ENCODE results near the gene DYNC2I2.
"Not testable (repeated sequence)": the region's sequence is repeated elsewhere in the genome, so short reads cannot be mapped to it uniquely, and the experiment has no call there.

Gene DYNC2I2

GRCh38 chr9:128685636-128686489 is 29.2 kb upstream of the DYNC2I2 start:
- DNase-seq (ENCODE audit: low read depth in 2 of 2), result no peak

DNA sequence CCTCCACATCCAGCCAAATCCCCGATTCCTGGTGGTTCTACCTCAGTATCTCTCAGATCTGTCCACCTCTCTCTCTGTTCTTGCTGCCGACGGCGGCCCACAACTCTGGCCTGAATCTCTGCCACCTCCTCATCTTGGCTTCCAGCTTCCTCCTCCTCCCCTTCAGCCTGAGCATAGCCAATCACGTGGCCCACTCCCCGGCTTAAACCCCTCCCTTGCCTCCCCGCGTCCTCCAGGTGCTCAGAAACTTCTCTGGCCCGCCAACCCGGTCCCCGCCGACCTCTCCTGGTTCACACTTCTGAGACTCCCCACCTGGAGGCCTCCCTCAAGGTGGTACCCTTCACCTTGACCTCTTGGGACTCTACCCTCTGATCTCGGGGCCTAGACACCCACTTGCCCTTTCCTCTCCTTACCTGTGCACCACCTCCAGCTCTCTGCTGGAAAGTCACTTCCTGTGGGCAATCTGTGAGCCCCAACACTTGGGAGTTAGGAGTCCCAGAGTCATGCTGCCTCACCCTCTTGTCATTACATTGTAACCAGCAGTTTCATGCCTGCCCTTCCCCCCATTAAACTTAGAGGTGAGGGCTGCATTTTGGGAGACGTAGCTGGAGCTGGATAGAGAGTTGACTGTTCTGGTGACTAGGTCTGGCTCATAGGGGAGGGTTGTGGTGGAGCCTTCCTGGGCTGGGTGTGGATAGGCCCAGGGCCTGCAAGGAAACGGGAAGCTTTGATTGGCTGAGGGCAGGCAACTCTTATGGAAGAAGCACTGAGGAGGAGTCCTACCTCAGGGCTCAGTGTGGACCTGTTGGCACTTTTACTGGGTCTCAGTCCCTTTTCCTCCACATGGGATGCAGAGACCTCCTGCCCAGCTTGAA is 27.9 kb upstream of the DYNC2I2 start:
- DNase-seq (ENCODE audit: low read depth in 2 of 2), result no peak

- DNase-seq (ENCODE audit: low read depth in 2 of 2), result no peak
These were observed 27.3 kb upstream of the DYNC2I2 start for GRCh38 chr9:128684065-128684324.

GRCh38 chr9:128683340-128684064 is 26.9 kb upstream of the DYNC2I2 start:
- no peak for DNase-seq (ENCODE audit: low read depth in 2 of 2)

- DNase-seq (ENCODE audit: low read depth in 2 of 2), result no peak
These were observed 21.1 kb upstream of the DYNC2I2 start for GRCh38 chr9:128677794-128678193.

- DNase-seq (ENCODE audit: low read depth in 2 of 2), result no peak
These were observed 18.7 kb upstream of the DYNC2I2 start for GRCh38 chr9:128675382-128675781.

DNA sequence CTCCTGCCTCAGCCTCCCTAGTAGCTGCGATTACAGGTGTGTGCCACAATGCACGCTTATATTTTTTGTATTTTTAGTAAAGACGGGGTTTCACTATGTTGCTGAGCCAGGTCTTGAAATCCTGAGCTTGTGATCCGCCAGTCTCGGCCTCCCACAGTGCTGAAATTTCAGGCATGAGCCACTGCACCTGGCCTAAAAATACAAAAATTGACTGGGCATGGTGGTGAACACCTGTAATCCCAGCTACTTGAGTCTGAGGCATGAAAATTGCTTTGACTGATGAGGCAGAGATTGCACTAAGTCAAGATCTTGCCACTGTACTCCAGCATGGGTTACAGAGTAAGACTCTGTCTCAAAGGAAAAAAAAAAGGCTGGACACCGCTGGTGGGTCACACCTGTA is 13.1 kb upstream of the DYNC2I2 start:
- DNase-seq (ENCODE audit: low read depth in 2 of 2), result no peak

DNA sequence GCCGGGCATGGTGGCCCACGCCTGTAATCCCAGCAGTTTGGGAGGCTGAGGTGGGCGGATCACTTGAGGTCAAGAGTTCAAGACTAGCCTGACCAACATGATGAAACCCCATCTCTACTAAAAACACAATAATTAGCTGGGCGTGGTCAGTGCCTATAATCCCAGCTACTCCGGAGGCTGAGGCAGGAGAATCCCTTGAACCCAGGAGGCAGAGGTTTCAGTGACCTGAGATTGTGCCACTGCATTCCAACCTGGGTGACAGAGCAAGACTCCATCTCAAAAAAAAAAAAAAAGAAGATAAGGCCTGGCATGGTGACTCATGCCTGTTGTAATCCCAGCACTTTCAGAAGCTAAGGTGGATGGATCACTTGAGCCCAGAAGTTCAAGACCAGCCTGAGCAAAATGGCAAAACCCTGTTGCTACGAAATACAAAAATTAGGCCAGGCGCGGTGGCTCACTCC is 9.9 kb upstream of the DYNC2I2 start:
- not testable (repeated sequence) for DNase-seq (ENCODE audit: low read depth in 2 of 2)

- no peak for DNase-seq (ENCODE audit: low read depth in 2 of 2)
These were observed 1.1 kb upstream of the DYNC2I2 start for GRCh38 chr9:128657796-128658195.

GRCh38 chr9:128657344-128657704 is 677 bp upstream of the DYNC2I2 start:
- DNase-seq (ENCODE audit: low read depth in 2 of 2), result no peak

DNA sequence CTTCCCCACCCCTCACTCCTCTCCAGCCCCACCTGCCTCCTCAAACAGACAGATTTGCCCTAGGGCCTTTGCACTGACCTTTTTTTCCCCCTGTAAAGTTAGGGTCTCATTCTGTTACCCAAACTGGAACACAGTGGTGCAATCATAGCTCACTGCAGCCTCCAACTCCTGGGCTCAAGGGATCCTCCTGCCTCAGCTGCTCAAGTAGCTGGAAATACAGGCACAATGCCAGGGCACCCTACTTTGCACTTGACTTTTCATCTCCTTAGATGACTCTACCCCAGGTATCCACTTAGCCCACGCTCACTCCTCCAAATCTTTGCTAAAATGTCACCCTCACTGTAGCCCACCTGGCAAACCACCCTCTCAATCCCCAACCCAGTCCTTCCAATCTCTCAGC is 2.2 kb downstream of the DYNC2I2 start:
- no peak for DNase-seq (ENCODE audit: low read depth in 2 of 2)

GRCh38 chr9:128653908-128654307 is 2.7 kb downstream of the DYNC2I2 start:
- no peak for DNase-seq (ENCODE audit: low read depth in 2 of 2)

- no peak for DNase-seq (ENCODE audit: low read depth in 2 of 2)
These were observed 4.8 kb downstream of the DYNC2I2 start for GRCh38 chr9:128651798-128652197.

- DNase-seq (ENCODE audit: low read depth in 2 of 2), result not testable (repeated sequence)
These were observed 8.4 kb downstream of the DYNC2I2 start for GRCh38 chr9:128648206-128648605.

GRCh38 chr9:128643519-128644300 is 12.9 kb downstream of the DYNC2I2 start:
- no peak for DNase-seq (ENCODE audit: low read depth in 2 of 2)

GRCh38 chr9:128642675-128643245 is 13.9 kb downstream of the DYNC2I2 start:
- no peak for DNase-seq (ENCODE audit: low read depth in 2 of 2)

DNA sequence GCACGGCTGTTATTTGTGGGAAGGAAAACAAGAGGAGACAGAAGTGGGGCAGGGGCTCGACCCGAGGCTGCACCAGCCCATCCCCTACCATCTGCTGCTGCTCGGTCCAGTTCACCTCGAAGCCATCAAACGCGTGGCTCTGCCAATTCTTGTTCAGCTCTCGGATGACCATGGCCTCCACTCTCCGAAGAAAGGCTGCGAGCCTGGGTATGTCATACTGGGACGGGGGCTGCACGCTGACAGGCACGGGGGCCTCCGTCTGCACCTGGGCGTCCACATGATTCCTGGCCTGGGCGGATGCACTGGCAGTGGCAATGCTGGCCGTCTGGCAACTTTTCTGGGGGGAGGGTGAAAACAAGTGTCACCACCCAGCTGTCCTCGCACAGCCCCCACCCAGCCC is 16.0 kb downstream of the DYNC2I2 start:
- no peak for DNase-seq (ENCODE audit: low read depth in 2 of 2)

GRCh38 chr9:128638580-128638979 is 18.1 kb downstream of the DYNC2I2 start:
- no peak for DNase-seq (ENCODE audit: low read depth in 2 of 2)

GRCh38 chr9:128637656-128638055 is 19.0 kb downstream of the DYNC2I2 start:
- DNase-seq (ENCODE audit: low read depth in 2 of 2), result no peak

DNA sequence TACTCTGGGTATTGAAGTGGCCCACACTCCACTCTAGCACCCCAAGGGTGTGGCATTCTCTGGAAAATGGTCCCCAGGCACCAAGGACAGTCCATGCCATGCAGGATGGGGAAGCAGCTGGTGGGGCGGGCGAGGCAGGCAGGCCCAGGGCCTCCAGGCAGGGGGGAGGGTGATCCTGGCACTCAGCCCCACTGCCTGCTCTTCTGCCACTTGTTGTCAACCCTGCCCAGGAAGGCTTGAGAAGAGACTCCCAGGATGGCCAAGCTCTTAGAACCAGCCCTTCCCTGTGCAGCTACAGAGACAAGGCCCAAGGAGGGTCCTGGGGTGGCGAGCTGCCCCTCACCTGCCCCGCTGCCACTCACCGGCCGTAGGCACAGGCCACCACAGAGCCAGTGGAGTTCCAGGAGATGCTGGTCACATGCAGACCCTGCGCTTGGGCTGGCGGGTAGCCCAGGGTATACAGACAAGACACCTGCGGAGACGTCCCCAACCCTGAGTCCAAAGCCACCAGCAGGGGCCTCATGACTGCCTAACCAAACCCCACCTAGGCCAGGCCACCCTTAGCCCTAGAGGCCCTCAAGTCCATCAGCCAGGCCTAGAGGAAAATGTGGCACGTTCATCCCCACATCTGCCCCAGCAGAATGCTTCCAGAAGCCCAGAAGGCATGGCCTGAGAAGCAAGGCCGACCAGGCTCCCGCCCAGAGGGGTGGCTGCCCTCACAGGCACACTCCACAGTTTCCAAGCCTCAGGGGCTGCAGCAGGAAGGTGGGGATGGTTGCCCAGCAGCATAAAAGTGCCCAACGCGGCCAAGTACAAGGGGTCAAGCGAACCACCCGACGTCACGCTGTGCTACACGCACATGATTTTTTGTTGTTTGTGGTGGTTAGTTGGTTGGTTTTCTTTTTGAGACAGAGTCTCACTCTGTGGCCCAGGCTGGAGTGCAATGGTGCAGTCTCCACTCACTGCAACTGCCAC is 19.8 kb downstream of the DYNC2I2 start:
- no peak for DNase-seq (ENCODE audit: low read depth in 2 of 2)
